ENCODE results near the gene SNW1. TPM values are rescaled to one million over a fixed set of nuclear protein-coding genes. Genes with fewer than 3 reads are reported as not detected.

SNW1 gene
- total and polyA plus RNA-seq, 2 of the 4 experiments (the other 2 are of a cell fraction) = 28.2 to 30.6 TPM

- no peaks in the 10 kb centered on the region for H3K9me1 ChIP-seq (ENCODE audit: insufficient read depth, low read length)
- H3K36me3 ChIP-seq (ENCODE audit: control insufficient read depth, insufficient read depth, low read length) = peaks cover 17% of the 10 kb centered on the region
- no peak for TF ChIP-seq RFX5 (IDR thresholded peaks at IDR 0.05; ENCODE audit: low read depth, low read length)
- TF ChIP-seq CHD1 (IDR thresholded peaks at IDR 0.05; ENCODE audit: low read depth, low read length) = no peak
- H3K4ac ChIP-seq (ENCODE audit: low read depth, low read length) = no peak overlapping the region
- peaks cover 17 to 43% of the 10 kb centered on the region in 2 experiments for H3K79me1 ChIP-seq (ENCODE audit: low read depth in 1 of 2, low read length in 2 of 2)
- H2AFZ ChIP-seq (replicated peaks; ENCODE audit: low read length, poor library complexity) = no peak overlapping the region
- H4K8ac ChIP-seq (ENCODE audit: low read depth in 2 of 2, low read length in 2 of 2) = 0 out of 4 replicates have a peak overlapping the region, but pooled peaks of 1 of the 2 experiments have one; percentile 23
- H3K9me3 ChIP-seq (ENCODE audit: control insufficient read depth, insufficient read depth, low read length) = no peaks in the 10 kb centered on the region
- no peak overlapping the region for H3K4me3 ChIP-seq (ENCODE audit: insufficient read depth, low read depth, low read length)
- H3K56ac ChIP-seq (ENCODE audit: extremely low read depth, insufficient read depth, low read length) = no peak overlapping the region
- no peak overlapping the region for H2BK20ac ChIP-seq (ENCODE audit: low read depth, low read length)
- intact Hi-C loops (cut with micrococcal nuclease) (loop anchor here (5.0 kb wide), 2 partner anchors 157 to 557 kb away; no protein-coding TSS in a partner anchor), in situ Hi-C loops (cut with MboI; ENCODE audit: low sequenced_read_pairs) (no loop called here), dilution Hi-C loops (cut with HindIII; ENCODE audit: low sequenced_read_pairs, unreplicated experiment) (no loop called here)
- DNase-seq (no peak), ATAC-seq (ENCODE audit: low read depth) (no peak)
- no peaks in the 10 kb centered on the region; the same call in 1 of the 2 replicates for H3K4me1 ChIP-seq (ENCODE audit: control insufficient read depth, insufficient read depth, low read length)
- H2BK5ac ChIP-seq (ENCODE audit: low read depth, low read length, poor library complexity, severe bottlenecking) = no peak overlapping the region
- no TSS peak for BruUV-seq (replicated peaks)
- H3K4me2 ChIP-seq (ENCODE audit: low read depth, low read length) = peak overlapping the region; percentile 99; the same call in 1 of the 2 replicates
- no peak overlapping the region for H4K91ac ChIP-seq (ENCODE audit: insufficient read depth, low read depth, low read length)
- H4K20me1 ChIP-seq (ENCODE audit: insufficient read depth, low read length) = peaks cover 11% of the 10 kb centered on the region
- H2BK15ac ChIP-seq (ENCODE audit: low read depth, low read length) = no peak overlapping the region
- POLR2A ChIA-PET (ENCODE audit: unreplicated experiment) = no interaction called here
- no peak overlapping the region for H3K27ac ChIP-seq (ENCODE audit: insufficient read depth, low read length)
- no peak overlapping the region for H2BK120ac ChIP-seq (ENCODE audit: low read depth, low read length)
- H3K27me3 ChIP-seq (ENCODE audit: control insufficient read depth, insufficient read depth, low read length) = no peaks in the 10 kb centered on the region
- CTCF ChIA-PET = interaction anchor here (0.8 to 1.0 kb wide), 2 partner anchors 24 to 88 kb away, joined by 3 to 4 read pairs; no protein-coding TSS in a partner anchor
- no peak overlapping the region for H2AK9ac ChIP-seq (replicated peaks; ENCODE audit: low read depth, low read length, poor library complexity)
- no peak overlapping the region for H3K14ac ChIP-seq (replicated peaks; ENCODE audit: low read depth, low read length)
- no peak overlapping the region for H4K5ac ChIP-seq (ENCODE audit: low read depth, low read length)
- H3K23ac ChIP-seq (ENCODE audit: low read depth, low read length) = no peak overlapping the region
- H3K18ac ChIP-seq (ENCODE audit: low read depth, low read length) = no peak overlapping the region
- WGBS, 2 experiments (ENCODE audit: extremely low coverage in 2 of 2, insufficient read length in 1 of 2) = 71% methylated on average over 1 of the region's 3 CpGs; no CpG with 5 or more reads in 1 of the 2 experiments
- no peak overlapping the region; the same call in 1 of the 2 replicates for H3K9ac ChIP-seq (ENCODE audit: low read depth, low read length)
- H2AK5ac ChIP-seq (ENCODE audit: low read depth, low read length) = no peak overlapping the region
These were observed 51.5 kb downstream of the SNW1 start for GRCh38 chr14:77709412-77709811.
